Left ventricle myocardium inferior (tissue), 1 donor: ENCODE results near the gene DR1. TPM values are rescaled to one million over a fixed set of nuclear protein-coding genes. Genes with fewer than 3 reads are reported as not detected.

ENCODE experiments used
- DNase-seq: peaks from one replicate; pipeline ENCODE4 v3.0.0-alpha.2; 2020
- H3K27ac ChIP-seq: fragments of 200-600 bp; replicated peaks from 2 replicates; pipeline ENCODE4 v1.8.0; 2021
- H3K27me3 ChIP-seq: fragments of 200-600 bp; 2 replicates; pipeline ENCODE4 v1.8.0; 2021; ENCODE audit warnings: low read depth
- H3K36me3 ChIP-seq: fragments of 200-600 bp; 2 replicates; pipeline ENCODE4 v1.8.0; 2021
- H3K4me1 ChIP-seq: fragments of 200-600 bp; 2 replicates; pipeline ENCODE4 v1.8.0; 2021
- H3K4me3 ChIP-seq: fragments of 200-600 bp; 2 replicates; pipeline ENCODE4 v1.8.0; 2021; ENCODE audit warnings: mild to moderate bottlenecking, moderate library complexity
- H3K9me3 ChIP-seq: fragments of 200-600 bp; replicated peaks from 2 replicates; pipeline ENCODE4 v1.8.0; 2021
- intact Hi-C: fragments of 100-400 bp; cut with micrococcal nuclease; formaldehyde crosslinking; loops from one replicate; pipeline ENCODE4 v1.11.0; 2022
- total RNA-seq: library from RNA; stranded (reverse); fragmentation: NEBNext Ultra II Directional; extraction: Animal tissue kit (Norgen Biotek cat#: 25700); gene quantifications from one replicate; pipeline ENCODE4 v1.2.1, GENCODE V29; 2021
- TF ChIP-seq, protein P1 (sequence below): fragments of 200-600 bp; IDR thresholded peaks from 2 replicates; pipeline ENCODE4 v1.8.0; 2021; ENCODE audit warnings: antibody characterized with exemption, mild to moderate bottlenecking, borderline replicate concordance
- donor health status: DM: no; HTN: yes; CAD: no; lungs with severe emphysema.

The DR1 gene
- total RNA-seq, 1 donor from 2014 or later, result 37.7 TPM

DNA sequence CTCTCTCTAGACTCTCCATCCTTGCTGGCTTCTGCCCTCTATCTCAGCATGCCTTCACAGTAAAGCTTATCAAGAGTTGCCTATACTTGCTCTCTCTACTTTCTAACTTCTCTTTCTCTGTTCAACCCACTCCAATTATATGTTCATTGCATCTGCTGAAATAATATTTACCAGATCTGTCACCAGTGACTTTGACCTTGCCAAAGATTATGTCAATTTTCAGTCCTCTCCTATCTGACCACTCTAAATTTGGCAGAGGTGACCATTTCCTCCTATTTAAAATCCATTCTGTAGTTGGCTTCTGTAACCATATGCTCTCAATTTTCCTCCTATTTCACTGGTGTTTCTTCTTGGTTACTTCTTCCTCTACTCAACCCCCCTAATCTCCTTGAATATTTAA lies 38.8 kb upstream of the DR1 start:
- no peaks in the 10 kb centered on the region for H3K9me3 ChIP-seq
- peaks cover 13% of the 10 kb centered on the region for H3K36me3 ChIP-seq
- no peak for DNase-seq
- H3K4me3 ChIP-seq, result no peak overlapping the region
- peaks cover 6% of the 10 kb centered on the region for H3K4me1 ChIP-seq
- no peak overlapping the region for H3K27ac ChIP-seq
- intact Hi-C loops, result loop anchor here (10.0 kb wide), 1 partner anchor 118 kb away; no protein-coding TSS in a partner anchor
- no peaks in the 10 kb centered on the region for H3K27me3 ChIP-seq
- TF ChIP-seq, protein P1, sequence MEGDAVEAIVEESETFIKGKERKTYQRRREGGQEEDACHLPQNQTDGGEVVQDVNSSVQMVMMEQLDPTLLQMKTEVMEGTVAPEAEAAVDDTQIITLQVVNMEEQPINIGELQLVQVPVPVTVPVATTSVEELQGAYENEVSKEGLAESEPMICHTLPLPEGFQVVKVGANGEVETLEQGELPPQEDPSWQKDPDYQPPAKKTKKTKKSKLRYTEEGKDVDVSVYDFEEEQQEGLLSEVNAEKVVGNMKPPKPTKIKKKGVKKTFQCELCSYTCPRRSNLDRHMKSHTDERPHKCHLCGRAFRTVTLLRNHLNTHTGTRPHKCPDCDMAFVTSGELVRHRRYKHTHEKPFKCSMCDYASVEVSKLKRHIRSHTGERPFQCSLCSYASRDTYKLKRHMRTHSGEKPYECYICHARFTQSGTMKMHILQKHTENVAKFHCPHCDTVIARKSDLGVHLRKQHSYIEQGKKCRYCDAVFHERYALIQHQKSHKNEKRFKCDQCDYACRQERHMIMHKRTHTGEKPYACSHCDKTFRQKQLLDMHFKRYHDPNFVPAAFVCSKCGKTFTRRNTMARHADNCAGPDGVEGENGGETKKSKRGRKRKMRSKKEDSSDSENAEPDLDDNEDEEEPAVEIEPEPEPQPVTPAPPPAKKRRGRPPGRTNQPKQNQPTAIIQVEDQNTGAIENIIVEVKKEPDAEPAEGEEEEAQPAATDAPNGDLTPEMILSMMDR, result no peak

DNA sequence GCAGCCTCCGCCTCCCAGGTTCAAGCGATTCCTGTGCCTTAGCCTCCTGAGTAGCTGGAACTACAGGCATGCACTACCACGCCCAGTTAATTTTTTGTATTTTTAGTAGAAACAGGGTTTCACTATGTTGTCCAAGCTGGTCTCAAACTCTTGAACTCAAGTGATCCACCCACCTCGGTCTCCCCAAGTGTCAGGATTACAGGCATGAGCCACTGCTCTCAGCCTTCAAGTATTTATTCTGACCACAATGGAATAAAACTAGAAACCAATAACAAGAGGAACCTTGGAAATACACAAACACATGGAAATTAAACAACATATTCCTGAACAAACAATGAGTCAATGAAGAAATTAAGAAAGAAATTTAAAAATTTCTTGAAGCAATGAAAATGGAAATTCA lies 32.7 kb upstream of the DR1 start:
- intact Hi-C loops, result no loop called here
- TF ChIP-seq, protein P1, result no peak
- Histone ChIP-seq H3K27ac (no peak overlapping the region), H3K4me3 (no peak overlapping the region), H3K9me3 (no peaks in the 10 kb centered on the region), H3K36me3 (peaks cover 13% of the 10 kb centered on the region), H3K27me3 (no peaks in the 10 kb centered on the region), H3K4me1 (no peaks in the 10 kb centered on the region)
- DNase-seq, result no peak

DNA sequence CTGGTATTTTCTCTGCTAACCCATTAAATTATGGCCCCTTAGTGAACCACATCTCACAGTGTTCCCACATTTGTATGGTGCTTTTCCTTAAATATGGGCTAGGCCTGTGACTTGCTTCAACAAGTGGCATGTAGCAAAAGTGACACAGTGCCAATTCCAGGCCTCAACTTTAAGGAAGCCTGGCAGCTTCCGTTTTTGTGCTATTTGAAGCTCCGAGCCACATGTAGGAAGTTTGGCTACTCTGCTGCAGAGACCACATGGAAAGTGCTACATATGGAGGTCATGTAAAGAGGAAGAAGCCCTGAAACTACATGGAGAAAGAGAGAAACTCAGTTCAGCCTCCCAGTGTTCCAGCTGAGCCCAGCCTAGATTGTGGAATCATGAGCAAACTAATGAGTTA lies 28.5 kb upstream of the DR1 start:
- intact Hi-C loops, result no loop called here
- DNase-seq, result no peak
- no peaks in the 10 kb centered on the region for H3K9me3 ChIP-seq

DNA sequence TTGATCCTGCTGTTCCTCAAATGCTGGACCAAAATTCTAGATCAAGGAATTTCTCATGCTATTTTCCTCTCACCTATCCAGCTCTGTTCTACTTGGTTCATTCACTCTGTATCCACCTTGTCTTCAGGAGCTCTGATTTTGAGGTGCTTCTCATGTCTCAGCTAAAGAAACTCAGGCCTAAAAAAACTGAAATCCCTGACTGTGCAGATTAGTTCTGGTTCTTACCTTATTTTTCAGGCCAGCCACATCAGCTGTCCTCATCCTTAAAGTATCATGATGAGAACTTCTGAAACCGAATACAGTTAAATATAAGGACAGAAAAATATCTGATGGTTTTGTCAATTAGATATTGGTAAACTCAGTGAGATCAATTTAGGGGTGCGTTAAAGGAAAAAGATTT lies 27.8 kb upstream of the DR1 start:
- H3K9me3 ChIP-seq, result no peaks in the 10 kb centered on the region
- H3K27ac ChIP-seq, result no peak overlapping the region
- no peaks in the 10 kb centered on the region for H3K27me3 ChIP-seq
- intact Hi-C loops, result no loop called here
- no peak for DNase-seq
- H3K4me3 ChIP-seq, result no peak overlapping the region
- TF ChIP-seq, protein P1, result no peak
- no peaks in the 10 kb centered on the region for H3K36me3 ChIP-seq
- H3K4me1 ChIP-seq, result no peaks in the 10 kb centered on the region

More for the DNA sequence above, 28.5 kb upstream of the DR1 start:
- H3K36me3 ChIP-seq, result no peaks in the 10 kb centered on the region
- H3K27me3 ChIP-seq, result no peaks in the 10 kb centered on the region
- no peaks in the 10 kb centered on the region for H3K4me1 ChIP-seq
- no peak overlapping the region for H3K27ac ChIP-seq
- no peak overlapping the region for H3K4me3 ChIP-seq
- TF ChIP-seq, protein P1, result no peak

DNA sequence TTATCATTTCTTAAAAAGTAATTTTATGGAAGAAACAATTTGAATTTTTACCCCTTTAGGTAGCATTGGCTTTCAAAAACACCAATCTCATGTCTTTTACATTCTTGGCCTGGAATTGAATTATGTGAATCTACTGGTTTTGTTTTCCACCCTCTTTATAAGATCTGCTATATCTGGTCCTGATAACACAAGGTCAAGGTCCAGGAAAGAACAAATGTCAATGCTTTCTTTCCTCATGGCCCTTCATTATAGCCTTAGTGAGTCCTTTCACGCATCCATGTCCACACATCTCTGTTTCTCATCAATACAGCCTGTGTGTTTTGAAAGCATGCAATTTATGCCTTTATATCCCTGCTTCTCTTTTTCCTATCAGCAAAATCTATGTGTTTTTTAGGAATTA lies 24.0 kb upstream of the DR1 start:
- Histone ChIP-seq H3K27ac (no peak overlapping the region), H3K36me3 (no peaks in the 10 kb centered on the region), H3K9me3 (no peaks in the 10 kb centered on the region), H3K4me1 (no peaks in the 10 kb centered on the region), H3K4me3 (no peak overlapping the region), H3K27me3 (no peaks in the 10 kb centered on the region)
- TF ChIP-seq, protein P1, result no peak
- intact Hi-C loops, result no loop called here
- DNase-seq, result no peak

DNA sequence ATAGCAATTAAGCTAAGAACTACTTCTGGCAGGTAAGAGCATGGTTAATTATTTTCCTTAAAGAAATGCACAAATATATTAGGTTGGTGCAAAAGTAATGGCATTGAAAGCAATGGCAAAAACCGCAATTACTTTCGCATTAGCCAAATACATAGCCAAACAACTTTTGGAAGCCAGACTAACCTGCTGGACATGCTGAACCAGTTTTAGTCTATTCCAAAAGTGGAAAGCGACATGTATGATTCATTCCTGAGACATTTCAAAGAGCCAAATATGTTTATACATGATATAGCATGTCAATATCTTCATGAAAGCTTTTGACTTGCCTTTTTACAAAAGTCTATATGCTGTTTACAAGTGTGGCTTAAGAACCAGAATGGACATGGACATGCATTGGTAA lies 23.4 kb upstream of the DR1 start:
- Histone ChIP-seq H3K36me3 (no peaks in the 10 kb centered on the region), H3K27me3 (no peaks in the 10 kb centered on the region), H3K27ac (no peak overlapping the region), H3K4me1 (no peaks in the 10 kb centered on the region), H3K4me3 (no peak overlapping the region), H3K9me3 (no peaks in the 10 kb centered on the region)
- no peak for DNase-seq
- intact Hi-C loops, result no loop called here
- TF ChIP-seq, protein P1, result no peak
